SU-DHL-6 (cell line): ENCODE results near the gene S100A1.

Source experiments
- H2AFZ ChIP-seq: fragments of 200-600 bp; sonication (generic); 2 replicates; pipeline ENCODE4 v1.6.1; 2014; ENCODE audit warnings: low read depth, mild to moderate bottlenecking, moderate library complexity, mixed read lengths, antibody characterized with exemption, low read length; ENCODE audit not compliant: severe bottlenecking
- H3F3A ChIP-seq: fragments of 200-600 bp; shearing (Covaris generic); 2 replicates; pipeline ENCODE4 v1.6.0; 2016; ENCODE audit warnings: antibody characterized with exemption, mild to moderate bottlenecking; ENCODE audit not compliant: insufficient read depth
- H3K27ac ChIP-seq: fragments of 200-600 bp; sonication (generic); 2 replicates; pipeline ENCODE4 v1.5.1; 2016; ENCODE audit warnings: low read depth, mild to moderate bottlenecking, low read length, moderate library complexity, mixed read lengths
- H3K27me3 ChIP-seq: fragments of 200-600 bp; sonication (generic), shearing (Covaris generic); 2 replicates; pipeline ENCODE4 v1.6.0; 2014; ENCODE audit warnings: mild to moderate bottlenecking, low read length
- H3K36me3 ChIP-seq: fragments of 200-600 bp; sonication (generic); 2 replicates; pipeline ENCODE4 v1.6.1; 2014; ENCODE audit warnings: mild to moderate bottlenecking, low read length, mixed read lengths
- H3K4me2 ChIP-seq: fragments of 300-600, 200-600 bp; shearing (Covaris generic), sonication (generic); 2 replicates; pipeline ENCODE4 v1.6.0; 2014; ENCODE audit warnings: low read length, low read depth, mild to moderate bottlenecking; ENCODE audit not compliant: poor library complexity, severe bottlenecking
- H3K4me3 ChIP-seq: fragments of 200-600 bp; sonication (generic); 2 replicates; pipeline ENCODE4 v1.5.1; 2014; ENCODE audit warnings: antibody characterized with exemption, low read length, mild to moderate bottlenecking, mixed read lengths; ENCODE audit not compliant: insufficient read depth, poor library complexity, severe bottlenecking
- H3K79me2 ChIP-seq: fragments of 200-600 bp; sonication (generic); 2 replicates; pipeline ENCODE4 v1.6.1; 2014; ENCODE audit warnings: mild to moderate bottlenecking, low read length, moderate library complexity; ENCODE audit not compliant: insufficient read depth
- H3K9ac ChIP-seq: fragments of 200-600 bp; sonication (generic); 2 replicates; pipeline ENCODE4 v1.7.0; 2014; ENCODE audit warnings: mild to moderate bottlenecking, low read length
- H3K9me2 ChIP-seq: fragments of 200-600 bp; sonication (generic); replicated peaks from 2 replicates; pipeline ENCODE4 v1.6.1; 2014; ENCODE audit warnings: low read length; ENCODE audit not compliant: insufficient read depth
- H3K9me3 ChIP-seq: fragments of 200-600 bp; sonication (generic); 2 replicates; pipeline ENCODE4 v1.6.1; 2014; ENCODE audit warnings: low read length, mixed read lengths; ENCODE audit not compliant: insufficient read depth
- H4K20me1 ChIP-seq: fragments of 200-600 bp; sonication (generic); 2 replicates; pipeline ENCODE4 v1.6.1; 2014; ENCODE audit warnings: low read depth, mild to moderate bottlenecking, antibody characterized with exemption, low read length, moderate library complexity, mixed read lengths
- CTCF ChIP-seq: fragments of 200-600 bp; sonication (generic); IDR thresholded peaks from one replicate; pipeline ENCODE4 v1.5.1; 2017; ENCODE audit warnings: antibody characterized with exemption, mild to moderate bottlenecking, low read length, moderate library complexity; ENCODE audit not compliant: insufficient read depth, poor library complexity, severe bottlenecking
- EZH2phosphoT487 ChIP-seq: fragments of 200-600 bp; sonication (generic), shearing (Covaris generic); conservative IDR thresholded peaks from 2 replicates; pipeline ENCODE4 v1.6.1; 2018; ENCODE audit warnings: mild to moderate bottlenecking, antibody characterized with exemption, low read length, moderate library complexity, mixed read lengths

Gene S100A1

GRCh38 chr1:153677718-153678518 lies 49.7 kb downstream of the S100A1 start:
- H3K79me2 ChIP-seq: no peaks in the 10 kb centered on the region
- no peak overlapping the region for H2AFZ ChIP-seq
- no peaks in the 10 kb centered on the region for H3K9me2 ChIP-seq
- H3K9ac ChIP-seq: no peak overlapping the region
- H3F3A ChIP-seq: no peaks in the 10 kb centered on the region
- no peak overlapping the region for H3K4me2 ChIP-seq
- no peak overlapping the region for H3K27ac ChIP-seq
- no peaks in the 10 kb centered on the region for H3K36me3 ChIP-seq
- TF ChIP-seq CTCF: peak; percentile 83
- TF ChIP-seq EZH2phosphoT487: no peak
- H3K27me3 ChIP-seq: no peaks in the 10 kb centered on the region
- no peaks in the 10 kb centered on the region for H3K9me3 ChIP-seq
- no peaks in the 10 kb centered on the region for H4K20me1 ChIP-seq
- H3K4me3 ChIP-seq: no peak overlapping the region

DNA sequence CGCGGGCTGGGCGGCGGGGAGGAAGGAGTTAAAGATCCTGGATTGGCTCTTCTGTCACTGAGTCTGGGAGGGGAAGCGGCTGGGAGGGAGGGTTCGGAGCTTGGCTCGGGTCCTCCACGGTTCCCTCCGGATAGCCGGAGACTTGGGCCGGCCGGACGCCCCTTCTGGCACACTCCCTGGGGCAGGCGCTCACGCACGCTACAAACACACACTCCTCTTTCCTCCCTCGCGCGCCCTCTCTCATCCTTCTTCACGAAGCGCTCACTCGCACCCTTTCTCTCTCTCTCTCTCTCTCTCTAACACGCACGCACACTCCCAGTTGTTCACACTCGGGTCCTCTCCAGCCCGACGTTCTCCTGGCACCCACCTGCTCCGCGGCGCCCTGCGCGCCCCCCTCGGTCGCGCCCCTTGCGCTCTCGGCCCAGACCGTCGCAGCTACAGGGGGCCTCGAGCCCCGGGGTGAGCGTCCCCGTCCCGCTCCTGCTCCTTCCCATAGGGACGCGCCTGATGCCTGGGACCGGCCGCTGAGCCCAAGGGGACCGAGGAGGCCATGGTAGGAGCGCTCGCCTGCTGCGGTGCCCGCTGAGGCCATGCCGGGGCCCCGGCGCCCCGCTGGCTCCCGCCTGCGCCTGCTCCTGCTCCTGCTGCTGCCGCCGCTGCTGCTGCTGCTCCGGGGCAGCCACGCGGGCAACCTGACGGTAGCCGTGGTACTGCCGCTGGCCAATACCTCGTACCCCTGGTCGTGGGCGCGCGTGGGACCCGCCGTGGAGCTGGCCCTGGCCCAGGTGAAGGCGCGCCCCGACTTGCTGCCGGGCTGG lies 50.5 kb downstream of the S100A1 start, which contains the start of gene NPR1:
NPR1 (plus strand) TSS at position 170 of the 818 bp plus-strand sequence; CDS start at position 591, 421 bp downstream.
- H3K9me3 ChIP-seq: no peaks in the 10 kb centered on the region
- no peaks in the 10 kb centered on the region for H3K9me2 ChIP-seq
- H3K9ac ChIP-seq: no peak within 1 kb of the TSS
- TF ChIP-seq EZH2phosphoT487 (no peak), CTCF (no peak)
- H4K20me1 ChIP-seq: no peaks in the 10 kb centered on the region
- H2AFZ ChIP-seq: no peak within 1 kb of the TSS
- H3K36me3 ChIP-seq: no peaks in the 10 kb centered on the region
- no peaks in the 10 kb centered on the region for H3F3A ChIP-seq
- no peaks in the 10 kb centered on the region for H3K27me3 ChIP-seq
- no peak within 1 kb of the TSS for H3K27ac ChIP-seq
- H3K4me2 ChIP-seq: peak within 1 kb of the TSS; percentile 15
- no peaks in the 10 kb centered on the region for H3K79me2 ChIP-seq
- no peak within 1 kb of the TSS for H3K4me3 ChIP-seq

DNA sequence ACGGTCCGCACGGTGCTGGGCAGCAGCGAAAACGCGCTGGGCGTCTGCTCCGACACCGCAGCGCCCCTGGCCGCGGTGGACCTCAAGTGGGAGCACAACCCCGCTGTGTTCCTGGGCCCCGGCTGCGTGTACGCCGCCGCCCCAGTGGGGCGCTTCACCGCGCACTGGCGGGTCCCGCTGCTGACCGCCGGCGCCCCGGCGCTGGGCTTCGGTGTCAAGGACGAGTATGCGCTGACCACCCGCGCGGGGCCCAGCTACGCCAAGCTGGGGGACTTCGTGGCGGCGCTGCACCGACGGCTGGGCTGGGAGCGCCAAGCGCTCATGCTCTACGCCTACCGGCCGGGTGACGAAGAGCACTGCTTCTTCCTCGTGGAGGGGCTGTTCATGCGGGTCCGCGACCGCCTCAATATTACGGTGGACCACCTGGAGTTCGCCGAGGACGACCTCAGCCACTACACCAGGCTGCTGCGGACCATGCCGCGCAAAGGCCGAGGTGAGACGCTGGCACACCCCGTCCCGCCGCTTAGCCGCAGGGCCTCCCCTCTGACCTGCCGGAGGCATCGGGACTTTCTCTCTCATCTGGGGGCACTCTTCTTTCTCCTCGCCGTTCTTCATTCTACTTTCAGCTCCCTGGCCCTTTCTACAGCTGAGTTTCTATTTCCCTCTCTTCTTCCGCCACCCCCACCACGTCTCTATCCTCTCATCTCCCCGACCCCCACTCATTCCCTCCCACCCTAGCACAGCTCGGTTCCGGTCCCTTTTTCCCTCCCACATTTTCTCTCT lies 51.3 kb downstream of the S100A1 start:
- H2AFZ ChIP-seq: no peak overlapping the region
- H3K79me2 ChIP-seq: no peaks in the 10 kb centered on the region
- no peak overlapping the region for H3K27ac ChIP-seq
- H3K9me2 ChIP-seq: no peaks in the 10 kb centered on the region
- no peaks in the 10 kb centered on the region for H3K27me3 ChIP-seq
- H3K4me2 ChIP-seq: peak overlapping the region; percentile 15
- no peak for TF ChIP-seq EZH2phosphoT487
- TF ChIP-seq CTCF: no peak
- no peak overlapping the region for H3K4me3 ChIP-seq
- H3K36me3 ChIP-seq: no peaks in the 10 kb centered on the region
- H3K9ac ChIP-seq: no peak overlapping the region
- no peaks in the 10 kb centered on the region for H3F3A ChIP-seq
- H4K20me1 ChIP-seq: no peaks in the 10 kb centered on the region
- no peaks in the 10 kb centered on the region for H3K9me3 ChIP-seq
